ENCODE results near the gene SMIM10L2A.
"Not testable (repeated sequence)": the region's sequence is repeated elsewhere in the genome, so short reads cannot be mapped to it uniquely, and the experiment has no call there.

The SMIM10L2A gene

DNA sequence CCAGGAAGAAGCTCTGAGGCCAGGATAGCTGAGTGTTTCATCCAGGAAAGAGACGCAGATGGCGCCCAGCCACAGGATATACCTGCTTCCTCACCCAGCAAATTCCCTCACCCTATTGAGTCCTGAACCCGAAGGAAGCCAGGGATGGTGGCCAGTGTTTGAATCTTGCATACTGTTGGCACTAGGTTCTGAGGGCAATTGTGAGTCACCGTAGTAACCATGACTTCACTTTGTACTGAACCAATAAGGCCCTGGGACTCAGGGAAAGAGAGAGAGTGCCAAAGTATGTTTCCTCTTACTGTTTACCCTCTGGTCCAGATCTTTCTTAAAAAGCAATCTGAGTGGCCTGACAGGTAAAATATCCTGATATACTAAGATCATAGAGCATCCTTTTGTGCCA, 25.6 kb upstream of the SMIM10L2A start:
- DNase-seq (ENCODE audit: extremely low read depth, insufficient read length): no peak
- H3K36me3 ChIP-seq (ENCODE audit: control insufficient read depth, insufficient read depth, low read length): no peaks in the 10 kb centered on the region
- TF ChIP-seq, protein P1, sequence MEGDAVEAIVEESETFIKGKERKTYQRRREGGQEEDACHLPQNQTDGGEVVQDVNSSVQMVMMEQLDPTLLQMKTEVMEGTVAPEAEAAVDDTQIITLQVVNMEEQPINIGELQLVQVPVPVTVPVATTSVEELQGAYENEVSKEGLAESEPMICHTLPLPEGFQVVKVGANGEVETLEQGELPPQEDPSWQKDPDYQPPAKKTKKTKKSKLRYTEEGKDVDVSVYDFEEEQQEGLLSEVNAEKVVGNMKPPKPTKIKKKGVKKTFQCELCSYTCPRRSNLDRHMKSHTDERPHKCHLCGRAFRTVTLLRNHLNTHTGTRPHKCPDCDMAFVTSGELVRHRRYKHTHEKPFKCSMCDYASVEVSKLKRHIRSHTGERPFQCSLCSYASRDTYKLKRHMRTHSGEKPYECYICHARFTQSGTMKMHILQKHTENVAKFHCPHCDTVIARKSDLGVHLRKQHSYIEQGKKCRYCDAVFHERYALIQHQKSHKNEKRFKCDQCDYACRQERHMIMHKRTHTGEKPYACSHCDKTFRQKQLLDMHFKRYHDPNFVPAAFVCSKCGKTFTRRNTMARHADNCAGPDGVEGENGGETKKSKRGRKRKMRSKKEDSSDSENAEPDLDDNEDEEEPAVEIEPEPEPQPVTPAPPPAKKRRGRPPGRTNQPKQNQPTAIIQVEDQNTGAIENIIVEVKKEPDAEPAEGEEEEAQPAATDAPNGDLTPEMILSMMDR (IDR thresholded peaks at IDR 0.05; ENCODE audit: insufficient read depth, low read length, poor library complexity, severe bottlenecking): no peak
- no peaks in the 10 kb centered on the region for H3K27me3 ChIP-seq (replicated peaks; ENCODE audit: control insufficient read depth, insufficient read depth, low read length)
- no peak overlapping the region for H3K4me3 ChIP-seq (replicated peaks; ENCODE audit: low read depth, low read length)

DNA sequence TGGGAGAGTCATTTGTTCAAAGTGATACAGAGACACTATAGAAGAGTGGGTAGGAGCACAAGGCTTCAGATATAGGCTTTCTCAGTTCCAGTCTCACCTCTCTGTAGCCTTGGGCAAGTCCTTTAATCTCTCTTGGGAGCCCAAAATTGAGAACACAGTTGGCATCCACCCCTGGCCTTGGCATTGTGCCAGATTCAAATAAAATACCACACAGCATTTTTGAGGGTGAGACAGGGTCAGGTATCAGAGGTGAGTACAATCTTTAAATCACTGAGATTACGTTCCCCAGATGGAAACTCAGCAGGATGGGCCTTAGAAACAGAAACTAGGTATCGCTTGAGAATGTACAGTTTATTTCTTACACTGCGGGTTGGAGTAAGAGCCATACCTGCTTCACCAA, 25.2 kb upstream of the SMIM10L2A start:
- Histone ChIP-seq H3K4me3 (replicated peaks; ENCODE audit: low read depth, low read length) (no peak overlapping the region), H3K36me3 (ENCODE audit: control insufficient read depth, insufficient read depth, low read length) (no peaks in the 10 kb centered on the region), H3K27me3 (replicated peaks; ENCODE audit: control insufficient read depth, insufficient read depth, low read length) (no peaks in the 10 kb centered on the region)
- TF ChIP-seq, protein P1 (IDR thresholded peaks at IDR 0.05; ENCODE audit: insufficient read depth, low read length, poor library complexity, severe bottlenecking): no peak
- DNase-seq (ENCODE audit: extremely low read depth, insufficient read length): no peak

DNA sequence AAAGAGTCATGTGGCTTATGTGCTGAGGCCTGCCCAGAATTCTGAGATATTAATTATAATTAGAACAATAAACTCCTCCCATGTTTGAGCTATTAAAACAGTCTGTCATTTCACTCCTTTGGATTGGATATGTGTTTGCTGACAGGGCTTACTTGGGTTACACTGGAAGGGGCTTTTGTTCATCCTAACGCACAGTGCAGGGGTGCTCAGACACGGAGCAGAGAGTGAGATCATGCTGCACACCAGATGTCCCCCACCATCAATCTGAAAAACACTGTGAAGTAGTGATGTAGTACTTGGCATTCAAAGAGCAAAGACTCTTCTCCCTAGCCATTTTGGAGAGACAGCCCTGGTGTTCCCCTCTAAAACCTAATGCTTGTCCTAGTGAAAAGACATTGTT, 24.1 kb upstream of the SMIM10L2A start:
- H3K4me3 ChIP-seq (replicated peaks; ENCODE audit: low read depth, low read length): no peak overlapping the region
- TF ChIP-seq, protein P1 (IDR thresholded peaks at IDR 0.05; ENCODE audit: insufficient read depth, low read length, poor library complexity, severe bottlenecking): no peak
- no peak for DNase-seq (ENCODE audit: extremely low read depth, insufficient read length)
- H3K27me3 ChIP-seq (replicated peaks; ENCODE audit: control insufficient read depth, insufficient read depth, low read length): no peaks in the 10 kb centered on the region
- H3K36me3 ChIP-seq (ENCODE audit: control insufficient read depth, insufficient read depth, low read length): no peaks in the 10 kb centered on the region

DNA sequence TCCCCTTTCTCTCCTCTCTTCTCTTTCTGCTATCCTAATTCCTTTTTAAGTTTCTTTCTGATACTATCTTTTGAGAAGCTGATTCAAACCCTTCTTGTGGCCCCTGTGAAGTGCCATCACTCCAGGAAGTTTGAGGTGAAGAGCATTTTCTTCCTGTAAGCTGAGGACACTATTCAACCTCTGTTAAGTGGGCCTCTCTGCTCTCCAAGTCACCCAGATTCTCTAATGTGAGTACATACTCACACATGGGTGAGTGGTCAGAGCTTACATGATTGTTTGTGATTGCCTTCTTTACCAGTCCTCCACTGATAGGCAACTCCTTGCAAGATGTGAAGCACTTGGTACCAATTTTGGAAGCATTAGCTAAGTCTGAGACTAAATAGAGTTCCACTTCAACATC, 18.4 kb upstream of the SMIM10L2A start:
- no peak for DNase-seq (ENCODE audit: extremely low read depth, insufficient read length)
- Histone ChIP-seq H3K36me3 (ENCODE audit: control insufficient read depth, insufficient read depth, low read length) (no peaks in the 10 kb centered on the region), H3K4me3 (replicated peaks; ENCODE audit: low read depth, low read length) (no peak overlapping the region), H3K27me3 (replicated peaks; ENCODE audit: control insufficient read depth, insufficient read depth, low read length) (no peaks in the 10 kb centered on the region)
- TF ChIP-seq, protein P1 (IDR thresholded peaks at IDR 0.05; ENCODE audit: insufficient read depth, low read length, poor library complexity, severe bottlenecking): no peak

DNA sequence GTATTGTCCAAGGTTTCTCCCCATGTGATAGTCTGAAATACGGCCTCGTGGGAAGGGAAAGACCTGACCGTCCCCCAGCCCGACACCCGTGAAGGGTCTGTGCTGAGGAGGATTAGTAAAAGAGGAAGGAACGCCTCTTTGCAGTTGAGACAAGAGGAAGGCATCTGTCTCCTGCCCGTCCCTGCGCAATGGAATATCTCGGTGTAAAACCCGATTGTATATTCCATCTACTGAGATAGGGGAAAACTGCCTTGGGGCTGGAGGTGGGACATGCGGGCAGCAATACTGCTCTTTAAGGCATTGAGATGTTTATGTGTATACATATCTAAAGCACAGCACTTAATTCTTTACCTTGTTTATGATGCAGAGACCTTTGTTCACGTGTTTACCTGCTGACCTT, 15.3 kb upstream of the SMIM10L2A start:
- H3K36me3 ChIP-seq (ENCODE audit: control insufficient read depth, insufficient read depth, low read length); H3K4me3 ChIP-seq (replicated peaks; ENCODE audit: low read depth, low read length); DNase-seq (ENCODE audit: extremely low read depth, insufficient read length); H3K27me3 ChIP-seq (replicated peaks; ENCODE audit: control insufficient read depth, insufficient read depth, low read length): not testable (repeated sequence)

DNA sequence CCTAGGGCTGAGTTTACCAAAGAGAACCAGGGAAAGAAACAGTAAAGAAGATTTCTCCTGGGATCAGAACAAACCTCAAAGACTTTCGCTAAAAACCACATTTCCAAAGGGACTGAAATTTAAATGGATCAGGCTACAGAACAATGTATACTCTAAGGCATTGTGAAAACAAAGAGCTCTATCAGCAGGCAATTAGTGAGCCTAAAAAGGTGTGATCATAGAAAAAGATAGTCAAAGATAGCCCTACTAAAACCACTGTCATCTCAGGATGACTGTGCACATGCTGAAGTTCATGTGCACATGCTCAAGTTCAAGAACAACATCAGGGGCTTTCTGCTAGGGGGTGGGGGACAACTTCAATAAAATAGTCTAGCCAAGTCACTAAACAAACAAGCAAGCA, 12.9 kb upstream of the SMIM10L2A start:
- Histone ChIP-seq H3K27me3 (replicated peaks; ENCODE audit: control insufficient read depth, insufficient read depth, low read length) (no peaks in the 10 kb centered on the region), H3K4me3 (replicated peaks; ENCODE audit: low read depth, low read length) (no peak overlapping the region), H3K36me3 (ENCODE audit: control insufficient read depth, insufficient read depth, low read length) (no peaks in the 10 kb centered on the region)
- TF ChIP-seq, protein P1 (IDR thresholded peaks at IDR 0.05; ENCODE audit: insufficient read depth, low read length, poor library complexity, severe bottlenecking): no peak
- DNase-seq (ENCODE audit: extremely low read depth, insufficient read length): no peak

Measured in GM06990 (cell line).